ENCODE results near the gene SEC63. TPM values are rescaled to one million over a fixed set of nuclear protein-coding genes. Genes with fewer than 3 reads are reported as not detected.

The SEC63 gene
- total RNA-seq, 1 experiment from 2014 or later = 86.2 TPM

DNA sequence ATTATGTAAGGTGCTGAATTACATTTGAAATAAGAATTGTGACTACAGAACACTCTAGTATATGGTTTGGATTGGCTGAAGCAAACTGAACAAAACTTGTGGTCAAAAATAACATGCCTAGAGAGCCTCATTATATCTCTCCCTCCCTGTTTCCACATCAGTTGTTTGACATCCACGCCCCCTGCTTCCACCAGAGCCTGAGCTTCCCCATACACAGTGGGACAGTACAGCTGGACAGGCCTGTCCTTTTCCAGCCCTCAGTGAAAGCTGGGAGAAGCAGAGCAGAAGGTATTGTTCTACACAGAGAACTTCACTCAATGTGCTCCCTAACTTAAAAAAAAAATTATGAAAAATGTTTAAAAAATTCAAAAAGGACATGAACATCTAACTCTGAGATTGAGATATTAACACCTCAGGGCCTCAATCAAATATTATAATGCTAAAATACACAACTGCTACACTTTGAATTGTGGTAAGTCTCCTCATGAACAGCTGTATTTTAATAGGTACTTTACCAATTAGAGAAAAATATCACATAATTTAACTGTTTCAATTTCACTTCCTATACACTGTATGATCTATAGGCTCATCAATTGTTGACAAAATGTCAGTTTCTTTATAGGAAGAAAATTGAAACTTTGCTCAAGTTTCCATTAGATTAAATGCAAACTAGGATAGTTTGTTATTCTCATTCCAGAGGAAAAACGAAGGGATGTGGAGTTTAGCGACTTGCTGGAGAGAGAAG, 89.0 kb downstream of the SEC63 start:
- no peaks in the 10 kb centered on the region for H3K9me3 Mint-ChIP-seq
- no peaks in the 10 kb centered on the region for H3K27me3 Mint-ChIP-seq (ENCODE audit: low read depth)
- H3K4me3 Mint-ChIP-seq = no peak overlapping the region
- H3K14ac ChIP-seq (ENCODE audit: insufficient read depth, low read length) = no peak overlapping the region
- no peaks in the 10 kb centered on the region for H3K79me2 ChIP-seq (ENCODE audit: insufficient read depth, low read length)
- TF ChIP-seq, protein P1, sequence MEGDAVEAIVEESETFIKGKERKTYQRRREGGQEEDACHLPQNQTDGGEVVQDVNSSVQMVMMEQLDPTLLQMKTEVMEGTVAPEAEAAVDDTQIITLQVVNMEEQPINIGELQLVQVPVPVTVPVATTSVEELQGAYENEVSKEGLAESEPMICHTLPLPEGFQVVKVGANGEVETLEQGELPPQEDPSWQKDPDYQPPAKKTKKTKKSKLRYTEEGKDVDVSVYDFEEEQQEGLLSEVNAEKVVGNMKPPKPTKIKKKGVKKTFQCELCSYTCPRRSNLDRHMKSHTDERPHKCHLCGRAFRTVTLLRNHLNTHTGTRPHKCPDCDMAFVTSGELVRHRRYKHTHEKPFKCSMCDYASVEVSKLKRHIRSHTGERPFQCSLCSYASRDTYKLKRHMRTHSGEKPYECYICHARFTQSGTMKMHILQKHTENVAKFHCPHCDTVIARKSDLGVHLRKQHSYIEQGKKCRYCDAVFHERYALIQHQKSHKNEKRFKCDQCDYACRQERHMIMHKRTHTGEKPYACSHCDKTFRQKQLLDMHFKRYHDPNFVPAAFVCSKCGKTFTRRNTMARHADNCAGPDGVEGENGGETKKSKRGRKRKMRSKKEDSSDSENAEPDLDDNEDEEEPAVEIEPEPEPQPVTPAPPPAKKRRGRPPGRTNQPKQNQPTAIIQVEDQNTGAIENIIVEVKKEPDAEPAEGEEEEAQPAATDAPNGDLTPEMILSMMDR (conservative IDR thresholded peaks at IDR 0.05) = no peak
- no peak overlapping the region for H3K56ac ChIP-seq (ENCODE audit: insufficient read length, low read depth, low read length)
- no peaks in the 10 kb centered on the region for H3K27me3 ChIP-seq (ENCODE audit: insufficient read depth, low read length)
- H2BK20ac ChIP-seq (ENCODE audit: low read depth, low read length, poor library complexity, severe bottlenecking) = no peak overlapping the region
- no peaks in the 10 kb centered on the region for H4K20me1 ChIP-seq (ENCODE audit: control insufficient read depth, insufficient read depth, insufficient read length)
- no peaks in the 10 kb centered on the region for H3K23me2 ChIP-seq (ENCODE audit: insufficient read length, low read depth, low read length, poor library complexity, severe bottlenecking)
- no peak overlapping the region for H2AK5ac ChIP-seq (ENCODE audit: insufficient read length, low read length)
- H3K27ac ChIP-seq (ENCODE audit: insufficient read length, low read depth, low read length) = no peak overlapping the region
- peak overlapping the region in 2 of 3 experiments; percentile 81 to 96; a peak in 4 of 7 replicates for H3K27ac Mint-ChIP-seq
- H3K4me1 Mint-ChIP-seq = peaks cover 49 to 55% of the 10 kb centered on the region in 2 experiments
- H3K9ac ChIP-seq (ENCODE audit: extremely low read depth, insufficient read length, low read length) = no peak overlapping the region
- H3K9me3 ChIP-seq (ENCODE audit: control insufficient read depth, low read depth, low read length) = no peaks in the 10 kb centered on the region
- H3K4ac ChIP-seq (ENCODE audit: low read depth, low read length) = no peak overlapping the region
- H4K5ac ChIP-seq (ENCODE audit: insufficient read length, low read depth, low read length) = no peak overlapping the region
- H4K8ac ChIP-seq (replicated peaks; ENCODE audit: insufficient read length, low read depth, low read length) = no peak overlapping the region
- no peak overlapping the region for H3K23ac ChIP-seq (ENCODE audit: insufficient read length, low read depth, low read length)
- H3K36me3 Mint-ChIP-seq (ENCODE audit: insufficient read depth in 1 of 3, low read depth in 3 of 3) = peaks cover 7 to 11% (median 7%) of the 10 kb centered on the region in 3 experiments; a peak in 6 of 7 replicates
- H4K91ac ChIP-seq (ENCODE audit: insufficient read length, low read depth, low read length) = no peak overlapping the region
- H3K4me2 ChIP-seq (ENCODE audit: insufficient read depth, insufficient read length, low read length) = no peak overlapping the region
- no CpG with 5 or more reads among the region's 3 CpGs for WGBS (ENCODE audit: extremely low coverage, insufficient read length, low lambda C conversion rate)
- no peak for DNase-seq
- no peak overlapping the region for H2BK120ac ChIP-seq (ENCODE audit: low read depth, low read length, poor library complexity, severe bottlenecking)
- H2BK12ac ChIP-seq (ENCODE audit: insufficient read length, low read depth, low read length) = no peak overlapping the region
- H2BK15ac ChIP-seq (ENCODE audit: low read depth, low read length) = no peak overlapping the region
- H3K4me1 ChIP-seq (ENCODE audit: insufficient read depth, low read length) = peaks cover 4% of the 10 kb centered on the region; the same call in 1 of the 2 replicates
- no peaks in the 10 kb centered on the region for H3K79me1 ChIP-seq (ENCODE audit: insufficient read depth, low read depth, low read length, poor library complexity, severe bottlenecking)
- no peak overlapping the region for H2AFZ ChIP-seq (ENCODE audit: low read length)
- H3T11ph ChIP-seq (ENCODE audit: low read length) = no peak overlapping the region
- no peak overlapping the region for H2BK5ac ChIP-seq (ENCODE audit: insufficient read length, low read length)
- no peak overlapping the region for H3K18ac ChIP-seq (ENCODE audit: insufficient read length, low read depth, low read length)

Data from H9 (cell line).